Ascending aorta (tissue), 2 donors: Measurements from ENCODE around the gene GALNT17. TPM values are rescaled to one million over a fixed set of nuclear protein-coding genes. Genes with fewer than 3 reads are reported as not detected.

Source experiments
- DNase-seq, 2 donors: peaks; one replicate each; pipeline ENCODE4 v3.0.0-alpha.2; 2019; ENCODE audit warnings: low spot score in 2 of 2
- H3K27ac ChIP-seq, 2 donors: fragments of 200-600 bp; sonication (generic); one replicate each; pipeline ENCODE4 v1.5.1; 2016 to 2017; ENCODE audit warnings: mild to moderate bottlenecking in 1 of 2
- H3K27me3 ChIP-seq: fragments of 200-600 bp; sonication (generic); one replicate; pipeline ENCODE4 v1.5.1; 2017
- H3K36me3 ChIP-seq, 2 donors: fragments of 200-600 bp; sonication (generic); one replicate each; pipeline ENCODE4 v1.5.1; 2016
- H3K4me1 ChIP-seq, 2 donors: fragments of 200-600 bp; sonication (generic); one replicate each; pipeline ENCODE4 v1.5.1; 2016 to 2017; ENCODE audit warnings: mild to moderate bottlenecking in 1 of 2
- H3K4me3 ChIP-seq, 2 donors: fragments of 200-600 bp; sonication (generic); one replicate each; pipeline ENCODE4 v1.5.1; 2016 to 2017; ENCODE audit warnings: mild to moderate bottlenecking in 1 of 2
- H3K9me3 ChIP-seq, 2 donors: fragments of 200-600 bp; sonication (generic); one replicate each; pipeline ENCODE4 v1.5.1; 2016
- CTCF ChIP-seq, 3 experiments: fragments of 200-600 bp in 2 of 3; fragments of 450-650 bp in 1 of 3; sonication (generic) in 2 of 3; IDR thresholded peaks; one replicate each; pipeline ENCODE4 v1.5.1; 2016 to 2019; ENCODE audit warnings: antibody characterized with exemption in 3 of 3, mild to moderate bottlenecking in 1 of 3, moderate library complexity in 1 of 3
- intact Hi-C: fragments of 100-400 bp; cut with DNase I; formaldehyde crosslinking; loops from one replicate; pipeline ENCODE4 v1.15.1; 2023
- total RNA-seq: library from RNA; depleted of rRNA; stranded (reverse); fragments of >200 nt; gene quantifications from one replicate; pipeline ENCODE4 v1.1.0, GENCODE V29; 2016

GALNT17 gene
- total RNA-seq, 1 donor from 2014 or later: 29.8 TPM

GRCh38 chr7:71470830-71471229 is 338.9 kb downstream of the GALNT17 start:
- intact Hi-C loops: loop anchor here (10.0 kb wide), 1 partner anchor 264 kb away; no protein-coding TSS in a partner anchor
- no peak overlapping the region for H3K4me3 ChIP-seq
- TF ChIP-seq CTCF (IDR thresholded peaks at IDR 0.05): no peak

GRCh38 chr7:71472962-71473361 is 341.0 kb downstream of the GALNT17 start:
- DNase-seq: no peak
- Histone ChIP-seq H3K9me3 (peaks cover 0 to 6% of the 10 kb centered on the region in 2 donors), H3K27me3 (no peaks in the 10 kb centered on the region), H3K4me1 (no peaks in the 10 kb centered on the region), H3K27ac (no peak overlapping the region), H3K36me3 (no peaks in the 10 kb centered on the region), H3K4me3 (no peak overlapping the region)
- no peak for TF ChIP-seq CTCF (IDR thresholded peaks at IDR 0.05)
- intact Hi-C loops: loop anchor here (10.0 kb wide), 1 partner anchor 262 kb away; no protein-coding TSS in a partner anchor

More at GRCh38 chr7:71470830-71471229, 338.9 kb downstream of the GALNT17 start:
- no peak for DNase-seq
- no peaks in the 10 kb centered on the region for H3K27me3 ChIP-seq
- H3K36me3 ChIP-seq: no peaks in the 10 kb centered on the region
- H3K27ac ChIP-seq: no peak overlapping the region
- peaks cover 0 to 6% of the 10 kb centered on the region in 2 donors for H3K9me3 ChIP-seq
- no peaks in the 10 kb centered on the region for H3K4me1 ChIP-seq

- intact Hi-C loops: loop anchor here (10.0 kb wide), 1 partner anchor 261 kb away; no protein-coding TSS in a partner anchor
- Histone ChIP-seq H3K9me3 (peaks cover 0 to 6% of the 10 kb centered on the region in 2 donors), H3K27ac (no peak overlapping the region), H3K4me1 (no peaks in the 10 kb centered on the region), H3K27me3 (no peaks in the 10 kb centered on the region), H3K36me3 (no peaks in the 10 kb centered on the region), H3K4me3 (no peak overlapping the region)
- no peak for DNase-seq
- TF ChIP-seq CTCF (IDR thresholded peaks at IDR 0.05): no peak
Measured at GRCh38 chr7:71473366-71473967, 341.5 kb downstream of the GALNT17 start.

- Histone ChIP-seq H3K27ac (no peak overlapping the region), H3K27me3 (no peaks in the 10 kb centered on the region), H3K4me3 (no peak overlapping the region), H3K9me3 (peaks cover 0 to 6% of the 10 kb centered on the region in 2 donors), H3K4me1 (no peaks in the 10 kb centered on the region), H3K36me3 (no peaks in the 10 kb centered on the region)
- DNase-seq: no peak
- intact Hi-C loops: loop anchor here (10.0 kb wide), 1 partner anchor 257 kb away; no protein-coding TSS in a partner anchor
- TF ChIP-seq CTCF (IDR thresholded peaks at IDR 0.05): no peak
Measured at GRCh38 chr7:71477441-71477840, 345.5 kb downstream of the GALNT17 start.

- no peak for TF ChIP-seq CTCF (IDR thresholded peaks at IDR 0.05)
- Histone ChIP-seq H3K4me3 (no peak overlapping the region), H3K36me3 (no peaks in the 10 kb centered on the region), H3K27me3 (no peaks in the 10 kb centered on the region), H3K9me3 (peaks cover 0 to 6% of the 10 kb centered on the region in 2 donors), H3K27ac (no peak overlapping the region), H3K4me1 (no peaks in the 10 kb centered on the region)
- DNase-seq: no peak
- intact Hi-C loops: loop anchor here (10.0 kb wide), 1 partner anchor 256 kb away; no protein-coding TSS in a partner anchor
Measured at GRCh38 chr7:71479231-71479630, 347.3 kb downstream of the GALNT17 start.
